ENCODE results near the gene COQ8A. TPM values are rescaled to one million over a fixed set of nuclear protein-coding genes. Genes with fewer than 3 reads are reported as not detected.
"Not testable (repeated sequence)": the region's sequence is repeated elsewhere in the genome, so short reads cannot be mapped to it uniquely, and the experiment has no call there.

The COQ8A gene
- polyA plus RNA-seq, 5 donors, result 23.7 to 40.6 (median 33.8) TPM

GRCh38 chr1:226919995-226920394 is 20.1 kb upstream of the COQ8A start:
- no peak for DNase-seq

- DNase-seq, result no peak
Measured at GRCh38 chr1:226920446-226920894, 19.6 kb upstream of the COQ8A start.

GRCh38 chr1:226921504-226921903 is 18.6 kb upstream of the COQ8A start:
- no peak for DNase-seq

- not testable (repeated sequence) for DNase-seq
Measured at GRCh38 chr1:226929260-226930111, 10.6 kb upstream of the COQ8A start.

GRCh38 chr1:226934483-226935237 is 5.4 kb upstream of the COQ8A start:
- no peak for DNase-seq

GRCh38 chr1:226937940-226938725 is 2.0 kb upstream of the COQ8A start:
- no peak for DNase-seq

- DNase-seq, result peak in 1 of 2 donors; percentile 62
Measured at GRCh38 chr1:226938903-226939437, 1.1 kb upstream of the COQ8A start.

GRCh38 chr1:226939438-226940028 is 561 bp upstream of the COQ8A start:
- DNase-seq, result no peak

- no peak for DNase-seq
Measured at GRCh38 chr1:226940806-226941067, 643 bp downstream of the COQ8A start.

- no peak for DNase-seq
Measured at GRCh38 chr1:226942392-226942791, 2.3 kb downstream of the COQ8A start.

- no peak for DNase-seq
Measured at GRCh38 chr1:226943156-226943555, 3.1 kb downstream of the COQ8A start.

GRCh38 chr1:226943927-226944326 is 3.8 kb downstream of the COQ8A start:
- no peak for DNase-seq

GRCh38 chr1:226945106-226945857 is 5.2 kb downstream of the COQ8A start:
- peak; percentile 14 to 28 for DNase-seq

- no peak for DNase-seq
Measured at GRCh38 chr1:226945858-226946245, 5.8 kb downstream of the COQ8A start.

GRCh38 chr1:226946285-226946684 is 6.2 kb downstream of the COQ8A start:
- DNase-seq, result no peak

GRCh38 chr1:226946841-226947240 is 6.7 kb downstream of the COQ8A start:
- DNase-seq, result no peak

- no peak for DNase-seq
Measured at GRCh38 chr1:226948051-226948450, 8.0 kb downstream of the COQ8A start.

GRCh38 chr1:226948480-226948879 is 8.4 kb downstream of the COQ8A start:
- DNase-seq, result no peak

GRCh38 chr1:226948996-226949395 is 8.9 kb downstream of the COQ8A start:
- DNase-seq, result no peak

GRCh38 chr1:226949401-226949800 is 9.3 kb downstream of the COQ8A start:
- no peak for DNase-seq

GRCh38 chr1:226950316-226950715 is 10.2 kb downstream of the COQ8A start:
- no peak for DNase-seq

All from right lung (tissue), 5 donors.